Erythroblast (primary cell): ENCODE results near the gene UBL5.

Source experiments
- GATA1 ChIP-seq: IDR thresholded peaks from 2 replicates; pipeline ENCODE4 v1.6.1; 2011; ENCODE audit warnings: low read depth, mild to moderate bottlenecking, control low read depth, low read length, moderate library complexity
- POLR2A ChIP-seq: IDR thresholded peaks from 2 replicates; pipeline ENCODE4 v1.6.1; 2011; ENCODE audit warnings: mild to moderate bottlenecking, low read length

DNA sequence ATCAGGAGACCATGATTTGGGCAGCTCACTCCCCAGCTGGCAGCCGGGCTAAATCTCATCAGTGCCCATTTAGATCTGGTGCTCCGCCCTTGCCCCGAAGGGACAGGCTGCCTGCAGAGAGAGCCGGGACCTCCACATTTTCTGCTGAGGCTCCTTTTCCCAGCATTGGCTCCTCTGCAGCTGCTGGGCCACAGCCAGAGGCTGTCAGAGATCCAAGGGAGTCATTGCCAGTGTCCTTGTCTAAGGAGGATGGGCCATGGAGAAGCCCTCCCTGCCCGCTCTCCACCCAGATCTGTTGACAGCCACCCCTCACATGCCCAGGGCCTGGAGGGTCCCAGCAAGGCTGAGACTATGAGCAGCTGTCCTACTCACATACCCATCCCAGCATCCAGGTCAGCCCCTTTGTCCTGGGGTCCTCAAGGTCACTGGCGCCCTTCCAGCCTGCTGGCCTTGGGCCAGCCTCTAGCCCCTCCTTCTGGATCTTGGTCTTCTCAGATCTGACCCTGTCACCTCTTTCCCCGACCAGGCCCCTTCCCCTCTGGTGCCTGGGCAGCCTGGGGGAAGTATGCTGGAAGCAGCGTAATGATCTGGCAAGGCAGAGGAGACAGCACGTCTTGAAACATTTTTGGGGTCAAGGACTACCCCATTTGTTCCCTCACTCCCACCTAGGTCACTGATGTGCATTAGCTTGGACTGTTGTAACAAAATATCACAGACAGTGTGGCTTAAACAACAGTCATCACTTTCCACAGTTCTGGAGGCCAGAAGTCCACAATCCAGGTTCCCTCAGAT lies 15.3 kb downstream of the UBL5 start:
- TF ChIP-seq POLR2A = no peak
- no peak for TF ChIP-seq GATA1
